Mucosa of descending colon (tissue), 3 donors: ENCODE data around the gene FAM177A1. TPM values are rescaled to one million over a fixed set of nuclear protein-coding genes. Genes with fewer than 3 reads are reported as not detected.
"Not testable (repeated sequence)": the region's sequence is repeated elsewhere in the genome, so short reads cannot be mapped to it uniquely, and the experiment has no call there.

Source experiments
- ATAC-seq: fragments of 200-7000 bp; cut with Tn5 transposase; one replicate; pipeline ENCODE4 v1.9.1; 2020; ENCODE audit warnings: mild to moderate bottlenecking, moderate library complexity
- DNase-seq, 3 donors: peaks; one replicate each; pipeline ENCODE4 v3.0.0-alpha.2; 2020
- H3K36me3 ChIP-seq: fragments of 200-600 bp; one replicate; pipeline ENCODE4 v1.8.0; 2021; ENCODE audit warnings: low read depth, mild to moderate bottlenecking
- H3K4me1 ChIP-seq: fragments of 200-600 bp; one replicate; pipeline ENCODE4 v1.8.0; 2021; ENCODE audit warnings: low read depth, mild to moderate bottlenecking
- H3K4me3 ChIP-seq: fragments of 200-600 bp; one replicate; pipeline ENCODE4 v1.8.0; 2021; ENCODE audit warnings: mild to moderate bottlenecking
- H3K9me3 ChIP-seq: fragments of 200-600 bp; one replicate; pipeline ENCODE4 v1.8.0; 2021; ENCODE audit warnings: mild to moderate bottlenecking
- CTCF ChIP-seq: fragments of 200-600 bp; IDR thresholded peaks from one replicate; pipeline ENCODE4 v1.8.0; 2022; ENCODE audit warnings: antibody characterized with exemption, mild to moderate bottlenecking
- intact Hi-C, 2 donors: fragments of 100-400 bp; cut with DNase I in 1 of 2; cut with micrococcal nuclease in 1 of 2; formaldehyde crosslinking; loops; one replicate each; pipeline versions ENCODE4 v1.11.0 to v1.11.1; 2022; cut with DNase I, micrococcal nuclease
- total RNA-seq, 3 donors: library from RNA; stranded (reverse); fragmentation: NEBNext Ultra II Directional in 2 of 3; extraction: Animal tissue kit (Norgen Biotek cat#: 25700) in 2 of 3; gene quantifications; one replicate each; pipeline versions ENCODE4 v1.2.1 to v1.2.4, GENCODE V29; 2021 to 2023
- donor health status: DM: no; HTN: no; CAD: no; lungs with moderate emphysema.
- donor health status: DM: no; HTN: no; CAD: no.
- donor health status: DM: no; HTN: yes; CAD: no.

The FAM177A1 gene
- total RNA-seq, 3 donors from 2014 or later, result 98.1 to 152 (median 142) TPM

- Histone ChIP-seq H3K36me3 (no peaks in the 10 kb centered on the region), H3K4me1 (peaks cover 19% of the 10 kb centered on the region), H3K9me3 (no peaks in the 10 kb centered on the region), H3K4me3 (no peak overlapping the region)
- no peak for TF ChIP-seq CTCF
- ATAC-seq (peak; percentile 84), DNase-seq (peak in 2 of 3 donors; percentile 38 to 42)
- intact Hi-C loops, result no loop called here
These were observed 37.6 kb downstream of the FAM177A1 start for GRCh38 chr14:35083530-35084150.

GRCh38 chr14:35085441-35085840 is 39.4 kb downstream of the FAM177A1 start:
- no peak for TF ChIP-seq CTCF
- Histone ChIP-seq H3K4me1 (peaks cover 5% of the 10 kb centered on the region), H3K36me3 (no peaks in the 10 kb centered on the region), H3K4me3 (no peak overlapping the region), H3K9me3 (no peaks in the 10 kb centered on the region)
- intact Hi-C loops, result no loop called here
- no peak for ATAC-seq
- no peak for DNase-seq

- peaks cover 3% of the 10 kb centered on the region for H3K4me1 ChIP-seq
- no peak for DNase-seq
- intact Hi-C loops, result no loop called here
- H3K36me3 ChIP-seq, result no peaks in the 10 kb centered on the region
- TF ChIP-seq CTCF, result no peak
- ATAC-seq, result no peak
- H3K4me3 ChIP-seq, result no peak overlapping the region
- no peaks in the 10 kb centered on the region for H3K9me3 ChIP-seq
These were observed 42.4 kb downstream of the FAM177A1 start for GRCh38 chr14:35088514-35088913.

- H3K4me3 ChIP-seq, intact Hi-C loops, DNase-seq, H3K36me3 ChIP-seq, ATAC-seq, H3K4me1 ChIP-seq, H3K9me3 ChIP-seq: not testable (repeated sequence)
These were observed 48.6 kb downstream of the FAM177A1 start for GRCh38 chr14:35094645-35095044.

- ATAC-seq, result no peak
- intact Hi-C loops, result no loop called here
- TF ChIP-seq CTCF, result no peak
- H3K4me3 ChIP-seq, result no peak overlapping the region
- H3K4me1 ChIP-seq, result no peaks in the 10 kb centered on the region
- DNase-seq, result no peak
- H3K36me3 ChIP-seq, result peaks cover 8% of the 10 kb centered on the region
- peaks cover 5% of the 10 kb centered on the region for H3K9me3 ChIP-seq
These were observed 61.8 kb downstream of the FAM177A1 start for GRCh38 chr14:35107866-35108265.

GRCh38 chr14:35112641-35113040 is 66.6 kb downstream of the FAM177A1 start:
- intact Hi-C loops, result no loop called here
- Histone ChIP-seq H3K36me3 (peaks cover 8% of the 10 kb centered on the region), H3K4me3 (no peak overlapping the region), H3K9me3 (peaks cover 5% of the 10 kb centered on the region), H3K4me1 (no peaks in the 10 kb centered on the region)
- DNase-seq, result no peak
- TF ChIP-seq CTCF, result no peak
- no peak for ATAC-seq
